DOHH2 (cell line): ENCODE measurements around the gene DPP4.

Experiments
- H3F3A ChIP-seq: fragments of 200-600 bp; sonication (generic), shearing (Covaris generic); 2 replicates; pipeline ENCODE4 v1.6.0; 2016; ENCODE audit warnings: antibody characterized with exemption, mild to moderate bottlenecking; ENCODE audit not compliant: control insufficient read depth, insufficient read depth
- H3K27ac ChIP-seq: fragments of 200-600 bp; sonication (generic); 2 replicates; pipeline ENCODE4 v1.5.1; 2014; ENCODE audit warnings: low read depth, mild to moderate bottlenecking, low read length, moderate library complexity
- H3K27me3 ChIP-seq: fragments of 200-600 bp; sonication (generic); 2 replicates; pipeline ENCODE4 v1.6.1; 2014; ENCODE audit warnings: mild to moderate bottlenecking, low read length, mixed read lengths; ENCODE audit not compliant: control insufficient read depth
- H3K36me3 ChIP-seq: fragments of 200-600 bp; sonication (generic); 2 replicates; pipeline ENCODE4 v1.6.1; 2014; ENCODE audit warnings: mild to moderate bottlenecking, low read length, moderate library complexity, mixed read lengths; ENCODE audit not compliant: control insufficient read depth
- H3K4me1 ChIP-seq: fragments of 200-600 bp; sonication (generic); 2 replicates; pipeline ENCODE4 v1.6.1; 2014; ENCODE audit warnings: mild to moderate bottlenecking, low read length, mixed read lengths; ENCODE audit not compliant: control insufficient read depth
- H3K4me2 ChIP-seq: fragments of 200-600 bp; sonication (generic); 2 replicates; pipeline ENCODE4 v1.6.0; 2014; ENCODE audit warnings: mild to moderate bottlenecking, low read length, moderate library complexity
- H3K4me3 ChIP-seq: fragments of 200-600 bp; sonication (generic); 2 replicates; pipeline ENCODE4 v1.5.1; 2014; ENCODE audit warnings: mild to moderate bottlenecking, low read length, mixed read lengths
- H3K79me2 ChIP-seq: fragments of 200-600 bp; sonication (generic); 2 replicates; pipeline ENCODE4 v1.6.1; 2014; ENCODE audit warnings: mild to moderate bottlenecking, low read length, mixed read lengths; ENCODE audit not compliant: control insufficient read depth
- H3K9me2 ChIP-seq: fragments of 200-600 bp; sonication (generic); replicated peaks from 2 replicates; pipeline ENCODE4 v1.6.1; 2014; ENCODE audit warnings: mild to moderate bottlenecking, low read length, mixed read lengths; ENCODE audit not compliant: control insufficient read depth
- H3K9me3 ChIP-seq: fragments of 200-600 bp; sonication (generic); 2 replicates; pipeline ENCODE4 v1.6.1; 2014; ENCODE audit warnings: antibody characterized with exemption, low read length, mixed read lengths; ENCODE audit not compliant: control insufficient read depth, insufficient read depth
- H4K20me1 ChIP-seq: fragments of 200-600 bp; sonication (generic); 2 replicates; pipeline ENCODE4 v1.6.0; 2014; ENCODE audit warnings: low read depth, mild to moderate bottlenecking, antibody characterized with exemption, low read length, moderate library complexity; ENCODE audit not compliant: control insufficient read depth, insufficient read depth
- CTCF ChIP-seq: fragments of 200-600 bp; sonication (generic); IDR thresholded peaks from one replicate; pipeline ENCODE4 v1.5.1; 2014; ENCODE audit warnings: antibody characterized with exemption, mild to moderate bottlenecking, low read depth, low read length; ENCODE audit not compliant: poor library complexity, severe bottlenecking
- EZH2phosphoT487 ChIP-seq: fragments of 200-600 bp; sonication (generic); IDR thresholded peaks from 2 replicates; pipeline ENCODE4 v1.6.1; 2017; ENCODE audit warnings: borderline replicate concordance, mild to moderate bottlenecking, antibody characterized with exemption, low read length, moderate library complexity, mixed read lengths

Gene DPP4

GRCh38 chr2:161990036-161990435 is 84.0 kb downstream of the DPP4 start:
- H3F3A ChIP-seq, result no peaks in the 10 kb centered on the region
- TF ChIP-seq EZH2phosphoT487 (no peak), CTCF (no peak)
- no peaks in the 10 kb centered on the region for H4K20me1 ChIP-seq
- no peaks in the 10 kb centered on the region for H3K9me2 ChIP-seq
- no peak overlapping the region for H3K4me3 ChIP-seq
- H3K27me3 ChIP-seq, result peaks cover 33% of the 10 kb centered on the region
- H3K9me3 ChIP-seq, result no peaks in the 10 kb centered on the region
- no peak overlapping the region for H3K4me2 ChIP-seq
- H3K4me1 ChIP-seq, result peaks cover 9% of the 10 kb centered on the region
- no peaks in the 10 kb centered on the region for H3K36me3 ChIP-seq
- no peak overlapping the region for H3K27ac ChIP-seq
- H3K79me2 ChIP-seq, result no peaks in the 10 kb centered on the region

- no peak overlapping the region for H3K4me2 ChIP-seq
Measured at GRCh38 chr2:161988589-161988988, 85.4 kb downstream of the DPP4 start.

GRCh38 chr2:161987311-161987710 is 86.7 kb downstream of the DPP4 start:
- no peaks in the 10 kb centered on the region for H3K79me2 ChIP-seq
- H3F3A ChIP-seq, result no peaks in the 10 kb centered on the region
- H3K36me3 ChIP-seq, result no peaks in the 10 kb centered on the region
- no peak overlapping the region for H3K4me2 ChIP-seq
- no peaks in the 10 kb centered on the region for H4K20me1 ChIP-seq
- H3K27me3 ChIP-seq, result peaks cover 11% of the 10 kb centered on the region
- H3K4me1 ChIP-seq, result peaks cover 3% of the 10 kb centered on the region
- H3K27ac ChIP-seq, result no peak overlapping the region
- no peaks in the 10 kb centered on the region for H3K9me2 ChIP-seq
- H3K9me3 ChIP-seq, result no peaks in the 10 kb centered on the region
- TF ChIP-seq EZH2phosphoT487, result no peak
- no peak for TF ChIP-seq CTCF
- no peak overlapping the region for H3K4me3 ChIP-seq

More at GRCh38 chr2:161988589-161988988, 85.4 kb downstream of the DPP4 start:
- TF ChIP-seq CTCF, result no peak
- TF ChIP-seq EZH2phosphoT487, result no peak
- H3F3A ChIP-seq, result no peaks in the 10 kb centered on the region
- H3K4me3 ChIP-seq, result no peak overlapping the region
- no peaks in the 10 kb centered on the region for H3K9me3 ChIP-seq
- H3K9me2 ChIP-seq, result no peaks in the 10 kb centered on the region
- H3K79me2 ChIP-seq, result no peaks in the 10 kb centered on the region
- H3K36me3 ChIP-seq, result no peaks in the 10 kb centered on the region
- H3K27me3 ChIP-seq, result peaks cover 23% of the 10 kb centered on the region
- peaks cover 9% of the 10 kb centered on the region for H3K4me1 ChIP-seq
- no peaks in the 10 kb centered on the region for H4K20me1 ChIP-seq
- no peak overlapping the region for H3K27ac ChIP-seq
